ENCODE results near the gene KCNH1.

DNA sequence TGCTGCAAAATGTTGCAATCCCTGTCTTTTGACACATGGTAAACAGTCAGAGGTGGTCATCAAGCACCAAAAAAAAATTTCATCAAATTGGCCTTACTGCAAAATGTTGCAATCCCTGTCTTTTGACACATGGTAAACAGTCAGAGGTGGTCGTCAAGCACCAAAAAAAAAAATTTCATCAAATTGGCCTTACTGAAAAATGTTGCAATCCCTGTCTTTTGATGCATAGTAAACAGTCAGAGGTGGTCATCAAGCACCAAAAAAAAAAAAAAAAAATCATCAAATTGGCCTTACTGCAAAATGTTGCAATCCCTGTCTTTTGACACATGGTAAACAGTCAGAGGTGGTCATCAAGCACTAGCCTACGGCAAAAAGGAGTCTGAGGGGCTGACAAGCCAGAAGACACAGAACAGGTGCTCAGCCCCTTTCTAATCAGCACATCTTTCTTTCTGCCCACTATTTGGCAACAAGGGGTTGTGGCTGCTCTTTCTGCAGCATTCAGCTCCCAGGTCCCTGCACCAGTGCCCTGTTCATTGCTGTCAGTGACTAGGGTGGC, 223.8 kb downstream of the KCNH1 start:
- TF ChIP-seq, protein P1, sequence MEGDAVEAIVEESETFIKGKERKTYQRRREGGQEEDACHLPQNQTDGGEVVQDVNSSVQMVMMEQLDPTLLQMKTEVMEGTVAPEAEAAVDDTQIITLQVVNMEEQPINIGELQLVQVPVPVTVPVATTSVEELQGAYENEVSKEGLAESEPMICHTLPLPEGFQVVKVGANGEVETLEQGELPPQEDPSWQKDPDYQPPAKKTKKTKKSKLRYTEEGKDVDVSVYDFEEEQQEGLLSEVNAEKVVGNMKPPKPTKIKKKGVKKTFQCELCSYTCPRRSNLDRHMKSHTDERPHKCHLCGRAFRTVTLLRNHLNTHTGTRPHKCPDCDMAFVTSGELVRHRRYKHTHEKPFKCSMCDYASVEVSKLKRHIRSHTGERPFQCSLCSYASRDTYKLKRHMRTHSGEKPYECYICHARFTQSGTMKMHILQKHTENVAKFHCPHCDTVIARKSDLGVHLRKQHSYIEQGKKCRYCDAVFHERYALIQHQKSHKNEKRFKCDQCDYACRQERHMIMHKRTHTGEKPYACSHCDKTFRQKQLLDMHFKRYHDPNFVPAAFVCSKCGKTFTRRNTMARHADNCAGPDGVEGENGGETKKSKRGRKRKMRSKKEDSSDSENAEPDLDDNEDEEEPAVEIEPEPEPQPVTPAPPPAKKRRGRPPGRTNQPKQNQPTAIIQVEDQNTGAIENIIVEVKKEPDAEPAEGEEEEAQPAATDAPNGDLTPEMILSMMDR (IDR thresholded peaks at IDR 0.05; ENCODE audit: poor library complexity): no peak
- no peak for TF ChIP-seq EZH2 (IDR thresholded peaks at IDR 0.05; ENCODE audit: borderline replicate concordance)
